Bronchial epithelial cell (primary cell): ENCODE measurements around the gene FAM171A2. TPM values are rescaled to one million over a fixed set of nuclear protein-coding genes. Genes with fewer than 3 reads are reported as not detected.
"Not testable (repeated sequence)": the region's sequence is repeated elsewhere in the genome, so short reads cannot be mapped to it uniquely, and the experiment has no call there.

Source experiments
- DNase-seq: peaks from one replicate; pipeline ENCODE4 v3.0.0-alpha.2; 2010; ENCODE audit warnings: low read depth
- FAIRE-seq: peaks from 2 replicates; lab custom pipeline; 2011; peaks lifted over from hg19 to GRCh38; lab: Jason Lieb, UNC
- H3K27me3 ChIP-seq: 2 replicates; pipeline ENCODE4 v1.5.1; 2011; ENCODE audit warnings: low read length; ENCODE audit not compliant: control insufficient read depth, insufficient read depth
- H3K36me3 ChIP-seq: 2 replicates; pipeline ENCODE4 v1.5.1; 2011; ENCODE audit warnings: low read length; ENCODE audit not compliant: control insufficient read depth, insufficient read depth
- H3K4me3 ChIP-seq: 2 replicates; pipeline ENCODE4 v1.5.1; 2011; ENCODE audit warnings: mild to moderate bottlenecking, low read depth, low read length, control low read depth
- CTCF ChIP-seq: IDR thresholded peaks from 2 replicates; pipeline ENCODE4 v1.5.1; 2011; ENCODE audit warnings: mild to moderate bottlenecking, moderate library complexity, low read length, control low read depth, inconsistent platforms; ENCODE audit not compliant: insufficient read depth, severe bottlenecking
- total RNA-seq: library from RNA; depleted of rRNA; stranded (reverse); fragments of >200 nt; gene quantifications from 2 replicates; pipeline ENCODE4 v1.2.1, GENCODE V29; 2014

The FAM171A2 gene
- total RNA-seq, 1 donor from 2014 or later = 0.53 TPM

DNA sequence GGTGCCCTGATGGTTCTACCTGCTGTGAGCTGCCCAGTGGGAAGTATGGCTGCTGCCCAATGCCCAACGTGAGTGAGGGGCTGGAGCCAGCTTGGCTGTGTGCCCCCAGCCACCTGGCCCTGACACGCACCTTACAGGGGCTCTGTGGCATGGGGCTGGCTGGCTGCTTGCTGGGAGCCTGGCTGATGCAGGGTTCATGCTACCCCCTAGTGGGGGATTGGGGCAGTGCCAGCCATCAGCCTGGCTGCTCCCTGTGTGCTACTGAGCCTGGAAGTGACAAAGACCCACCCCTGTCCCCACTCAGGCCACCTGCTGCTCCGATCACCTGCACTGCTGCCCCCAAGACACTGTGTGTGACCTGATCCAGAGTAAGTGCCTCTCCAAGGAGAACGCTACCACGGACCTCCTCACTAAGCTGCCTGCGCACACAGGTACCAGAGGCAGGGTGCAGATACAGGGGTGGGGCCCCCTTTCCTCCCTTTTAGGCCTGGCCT lies 12.9 kb downstream of the FAM171A2 start:
- FAIRE-seq = no peak
- peak; percentile 94 for TF ChIP-seq CTCF
- peaks cover 33% of the 10 kb centered on the region for H3K36me3 ChIP-seq
- no peaks in the 10 kb centered on the region for H3K27me3 ChIP-seq
- peak; percentile 38 for DNase-seq
- H3K4me3 ChIP-seq = no peak overlapping the region

GRCh38 chr17:44349553-44350070 lies 14.0 kb downstream of the FAM171A2 start:
- no peak for DNase-seq
- Histone ChIP-seq H3K4me3 (no peak overlapping the region), H3K36me3 (peaks cover 33% of the 10 kb centered on the region), H3K27me3 (no peaks in the 10 kb centered on the region)
- no peak for FAIRE-seq
- TF ChIP-seq CTCF = no peak

- no peak for TF ChIP-seq CTCF
- Histone ChIP-seq H3K4me3 (no peak overlapping the region), H3K36me3 (peaks cover 33% of the 10 kb centered on the region), H3K27me3 (no peaks in the 10 kb centered on the region)
- FAIRE-seq (no peak), DNase-seq (no peak)
Measured at GRCh38 chr17:44348988-44349364, 14.7 kb downstream of the FAM171A2 start.

DNA sequence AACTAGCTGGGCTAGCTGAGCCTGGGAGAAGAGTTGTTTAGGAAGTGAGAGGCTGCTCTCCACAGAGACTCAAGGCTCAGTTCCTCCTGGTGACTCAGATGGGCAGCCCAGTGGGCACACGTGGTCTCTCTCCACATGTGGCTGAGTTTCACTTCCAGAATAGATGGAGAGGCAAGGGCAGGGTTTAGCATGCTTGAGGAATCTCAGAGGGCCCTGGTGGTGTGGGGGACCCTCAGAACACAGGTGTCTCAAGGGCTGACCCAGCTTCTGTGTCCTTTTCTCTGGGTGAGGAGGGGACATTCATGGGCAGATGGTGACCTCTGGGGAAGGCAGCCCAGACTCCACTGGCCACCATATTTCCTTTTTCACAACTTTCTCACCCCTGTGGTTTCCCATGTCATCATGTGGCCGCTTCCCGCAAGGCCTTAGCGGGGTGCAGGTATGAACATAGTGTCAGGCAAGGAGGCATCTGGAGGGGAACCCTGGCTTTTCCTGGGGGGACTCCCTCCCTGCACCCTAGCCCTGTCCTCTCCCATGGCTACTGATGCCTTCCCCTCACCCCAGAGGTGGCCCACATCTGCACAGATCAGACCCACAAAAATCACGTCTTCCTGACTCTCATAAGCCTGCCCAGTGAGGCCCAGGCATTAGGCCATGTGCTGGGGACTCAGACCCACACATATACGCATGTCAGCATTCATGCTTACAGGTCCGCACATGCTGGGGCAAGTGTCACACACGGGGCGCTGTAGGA lies 15.2 kb downstream of the FAM171A2 start:
- peak; percentile 97 for DNase-seq

GRCh38 chr17:44347206-44348055 lies 16.2 kb downstream of the FAM171A2 start:
- not testable (repeated sequence) for FAIRE-seq, H3K4me3 ChIP-seq, H3K27me3 ChIP-seq, DNase-seq
- peaks cover 29% of the 10 kb centered on the region for H3K36me3 ChIP-seq

More for the DNA sequence above, 15.2 kb downstream of the FAM171A2 start:
- no peak for FAIRE-seq
- TF ChIP-seq CTCF = no peak
- Histone ChIP-seq H3K36me3 (peaks cover 33% of the 10 kb centered on the region), H3K4me3 (no peak overlapping the region), H3K27me3 (no peaks in the 10 kb centered on the region)
